A673 (cell line): ENCODE results near the gene PTK7. TPM values are rescaled to one million over a fixed set of nuclear protein-coding genes. Genes with fewer than 3 reads are reported as not detected.
"Not testable (repeated sequence)": the region's sequence is repeated elsewhere in the genome, so short reads cannot be mapped to it uniquely, and the experiment has no call there.

Source experiments
- BruUV-seq: library from RNA; stranded (reverse); fragments of 400-500 nt; replicated peaks from 2 replicates; lab custom pipeline; 2021; lab: Mats Ljungman, UMichigan
- CTCF ChIA-PET: fragments of 300-600 bp; sonication (Branson Sonifier 250); formaldehyde crosslinking; loops from one replicate; lab custom pipeline; 2022; ENCODE audit warnings: antibody characterized with exemption; lab: Charles Lee
- POLR2A ChIA-PET: fragments of 300-600 bp; sonication (Branson Sonifier 250); formaldehyde crosslinking; loops from one replicate; lab custom pipeline; 2022; ENCODE audit warnings: antibody characterized with exemption; ENCODE audit not compliant: low non-redundant PET; lab: Charles Lee
- DNase-seq: peaks from one replicate; pipeline ENCODE4 v3.0.0-alpha.2; 2015; ENCODE audit warnings: low spot score
- H3K27ac ChIP-seq: fragments of 200-600 bp; sonication (generic); 2 replicates; pipeline ENCODE4 v1.5.1; 2016; ENCODE audit warnings: mixed run types, low read depth, mild to moderate bottlenecking, mixed read lengths, antibody characterized with exemption, low read length; ENCODE audit not compliant: poor library complexity, severe bottlenecking
- H3K27me3 ChIP-seq: fragments of 200-600 bp; sonication (generic); replicated peaks from 2 replicates; pipeline ENCODE4 v1.6.1; 2017; ENCODE audit warnings: mixed run types, low read depth, mild to moderate bottlenecking, mixed read lengths, antibody characterized with exemption, low read length; ENCODE audit not compliant: insufficient read depth, poor library complexity
- H3K36me3 ChIP-seq: fragments of 200-600 bp; sonication (generic); 2 replicates; pipeline ENCODE4 v1.6.1; 2016; ENCODE audit warnings: mixed run types, mild to moderate bottlenecking, mixed read lengths, antibody characterized with exemption, low read length; ENCODE audit not compliant: insufficient read depth, poor library complexity, severe bottlenecking
- H3K4me1 ChIP-seq: fragments of 200-600 bp; sonication (generic); 2 replicates; pipeline ENCODE4 v1.6.1; 2017; ENCODE audit warnings: mixed run types, mild to moderate bottlenecking, mixed read lengths, antibody characterized with exemption, low read length; ENCODE audit not compliant: insufficient read depth, poor library complexity, severe bottlenecking
- H3K4me3 ChIP-seq: fragments of 200-600 bp; sonication (generic); 2 replicates; pipeline ENCODE4 v1.5.1; 2016; ENCODE audit warnings: low read depth, mixed run types, mild to moderate bottlenecking, mixed read lengths, low read length; ENCODE audit not compliant: poor library complexity, severe bottlenecking
- H3K9me3 ChIP-seq: fragments of 200-600 bp; sonication (generic); 2 replicates; pipeline ENCODE4 v1.6.1; 2016; ENCODE audit warnings: mixed run types, low read depth, mild to moderate bottlenecking, mixed read lengths, antibody characterized with exemption, low read length; ENCODE audit not compliant: poor library complexity, severe bottlenecking
- CTCF ChIP-seq: fragments of 300-800, 200-600 bp; sonication (generic); conservative IDR thresholded peaks from 2 replicates; pipeline ENCODE4 v1.5.1; 2017; ENCODE audit warnings: low read depth, mild to moderate bottlenecking, antibody characterized with exemption, low read length, moderate library complexity, mixed read lengths
- EZH2 ChIP-seq: fragments of 200-600 bp; sonication (generic); IDR thresholded peaks from 2 replicates; pipeline ENCODE4 v1.6.1; 2017; ENCODE audit warnings: borderline replicate concordance, low read depth, mild to moderate bottlenecking, mixed read lengths, antibody characterized with exemption, low read length; ENCODE audit not compliant: poor library complexity, severe bottlenecking
- intact Hi-C: fragments of 100-400 bp; cut with micrococcal nuclease; formaldehyde crosslinking; loops from one replicate; pipeline ENCODE4 v1.10.0; 2022; ENCODE audit not compliant: unreplicated experiment
- total RNA-seq: library from RNA; stranded (reverse); gene quantifications from 2 replicates; pipeline ENCODE4 v1.2.3, GENCODE V29; 2021

PTK7 gene
- total RNA-seq, 1 experiment from 2014 or later, result 84.5 TPM

GRCh38 chr6:43081043-43081442 lies 4.9 kb downstream of the PTK7 start:
- DNase-seq, result no peak

GRCh38 chr6:43081922-43082321 lies 5.8 kb downstream of the PTK7 start:
- H3K4me1 ChIP-seq, result peaks cover 31% of the 10 kb centered on the region
- CTCF ChIA-PET, H3K9me3 ChIP-seq, H3K27me3 ChIP-seq, POLR2A ChIA-PET, intact Hi-C loops, H3K4me3 ChIP-seq, H3K27ac ChIP-seq, DNase-seq, H3K36me3 ChIP-seq, BruUV-seq: not testable (repeated sequence)

More at GRCh38 chr6:43081043-43081442, 4.9 kb downstream of the PTK7 start:
- Histone ChIP-seq H3K27ac (no peak overlapping the region), H3K4me1 (peaks cover 24% of the 10 kb centered on the region), H3K27me3 (no peaks in the 10 kb centered on the region), H3K9me3 (no peaks in the 10 kb centered on the region), H3K36me3 (no peaks in the 10 kb centered on the region), H3K4me3 (no peak overlapping the region)
- BruUV-seq, result no TSS peak
- POLR2A ChIA-PET, result no interaction called here
- intact Hi-C loops, result no loop called here
- CTCF ChIA-PET, result no interaction called here
- no peak for TF ChIP-seq EZH2
- TF ChIP-seq CTCF, result no peak

- CTCF ChIA-PET, result interaction anchor here (0.5 kb wide), 1 partner anchor 340 kb away, joined by 10 read pairs; no protein-coding TSS in a partner anchor
- H3K9me3 ChIP-seq, result no peaks in the 10 kb centered on the region
- TF ChIP-seq EZH2 (no peak), CTCF (no peak)
- no peak overlapping the region for H3K27ac ChIP-seq
- DNase-seq, result no peak
- H3K4me1 ChIP-seq, result peaks cover 21% of the 10 kb centered on the region
- H3K4me3 ChIP-seq, result no peak overlapping the region
- no peaks in the 10 kb centered on the region for H3K36me3 ChIP-seq
- no peaks in the 10 kb centered on the region for H3K27me3 ChIP-seq
- BruUV-seq, result no TSS peak
- intact Hi-C loops, result no loop called here
- POLR2A ChIA-PET, result interaction anchor here (0.7 kb wide), 1 partner anchor 179 kb away, joined by 3 read pairs; no protein-coding TSS in a partner anchor
Measured at GRCh38 chr6:43082806-43083655, 6.9 kb downstream of the PTK7 start.
